ENCODE measurements around the gene MEG3.
"Not testable (repeated sequence)": the region's sequence is repeated elsewhere in the genome, so short reads cannot be mapped to it uniquely, and the experiment has no call there.

The MEG3 gene

GRCh38 chr14:100788942-100789341, 37.0 kb upstream of the MEG3 start:
- no peak for DNase-seq (ENCODE audit: low read depth in 2 of 3, low spot score in 1 of 3)

DNA sequence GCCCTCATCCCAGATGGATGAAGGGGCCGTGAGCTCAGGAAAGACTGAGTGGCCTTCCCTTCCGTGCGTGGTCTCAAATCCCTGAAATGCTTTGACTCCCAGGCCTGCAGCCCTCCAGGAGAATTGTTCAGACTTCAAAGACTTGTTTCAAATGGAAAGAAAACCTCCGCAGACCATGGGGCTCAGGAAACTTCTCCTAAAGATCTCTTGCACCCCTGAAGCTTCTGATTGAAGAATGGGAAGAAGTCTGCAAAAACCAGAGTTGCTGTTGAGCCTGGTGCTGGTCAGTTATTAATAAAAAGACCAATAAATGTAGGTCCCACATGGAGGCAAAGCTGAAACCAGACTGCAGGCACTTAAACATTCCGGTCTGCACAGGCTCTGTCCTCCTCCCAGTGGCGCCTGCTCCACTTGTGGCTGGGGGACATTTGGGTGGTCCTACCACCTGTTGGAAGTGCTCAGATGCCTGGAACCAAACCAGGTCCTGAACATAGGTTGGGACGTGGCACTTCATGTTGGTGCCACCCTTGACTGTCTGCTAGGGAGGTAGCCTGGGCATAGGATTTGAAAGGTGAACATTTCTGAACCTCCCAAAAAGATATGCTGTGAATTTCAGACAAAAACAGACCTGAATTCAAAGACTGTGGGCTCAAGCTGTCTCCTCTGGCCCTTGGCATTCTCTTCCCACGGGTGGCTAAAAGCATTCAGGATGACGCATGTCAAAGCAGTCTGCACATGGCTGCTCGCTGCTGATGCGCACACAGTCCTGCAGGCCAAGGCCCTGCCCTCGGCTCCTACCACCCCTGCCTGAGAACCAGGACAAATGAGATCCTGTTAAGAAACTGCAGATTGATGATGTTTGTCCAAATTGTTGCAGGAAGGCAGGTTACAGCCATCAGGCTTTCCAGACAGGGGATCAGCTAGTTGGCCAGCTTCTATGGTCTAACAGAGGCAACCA, 36.2 kb upstream of the MEG3 start:
- DNase-seq (ENCODE audit: low read depth in 2 of 3, low spot score in 1 of 3), result no peak

DNA sequence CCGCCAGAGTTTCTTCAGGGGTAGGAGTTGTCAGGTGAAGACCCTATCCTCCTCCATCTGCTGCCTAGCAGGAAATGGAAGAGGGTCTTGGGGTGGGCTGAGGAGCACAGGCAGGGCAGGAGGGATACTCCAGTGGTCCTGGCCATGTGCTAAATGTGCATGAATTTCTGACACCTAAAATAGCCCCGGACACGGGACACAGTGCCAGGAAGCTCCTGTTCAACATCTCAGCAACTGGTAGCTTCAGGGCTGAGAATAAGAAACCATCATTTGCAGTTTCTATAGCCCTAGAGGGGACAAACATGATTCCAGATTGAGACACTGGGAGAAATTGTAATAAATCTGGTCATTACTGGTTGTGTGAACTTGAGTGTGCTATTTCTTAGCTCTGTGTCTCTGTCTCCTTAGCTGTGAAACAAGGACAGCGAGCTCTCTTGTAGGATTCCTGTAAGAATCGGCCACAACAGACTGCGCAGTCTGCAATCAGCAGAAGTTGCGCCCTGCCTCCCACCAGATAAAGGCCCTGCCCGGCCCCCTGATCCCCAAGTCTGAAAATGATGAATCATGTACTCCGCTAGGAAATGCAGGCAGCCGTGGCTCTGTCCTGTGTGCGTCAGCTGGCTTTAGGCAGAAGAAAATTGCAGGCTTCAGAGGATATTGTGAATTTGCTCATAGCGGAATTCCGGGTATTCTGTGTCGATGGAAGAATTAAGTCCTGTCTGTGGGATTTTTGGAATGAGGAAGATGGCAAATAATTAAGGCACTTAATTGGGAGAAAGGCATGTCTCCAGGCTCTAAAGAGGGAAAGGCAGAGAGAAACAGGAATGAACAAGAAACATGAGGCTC, 35.2 kb upstream of the MEG3 start:
- no peak for DNase-seq (ENCODE audit: low read depth in 2 of 3, low spot score in 1 of 3)

GRCh38 chr14:100791348-100791735, 34.6 kb upstream of the MEG3 start:
- DNase-seq (ENCODE audit: low read depth in 2 of 3, low spot score in 1 of 3), result no peak

GRCh38 chr14:100791995-100792394, 33.9 kb upstream of the MEG3 start:
- DNase-seq (ENCODE audit: low read depth in 2 of 3, low spot score in 1 of 3), result no peak

- DNase-seq (ENCODE audit: low read depth in 2 of 3, low spot score in 1 of 3), result no peak
Measured at GRCh38 chr14:100796946-100797345, 29.0 kb upstream of the MEG3 start.

DNA sequence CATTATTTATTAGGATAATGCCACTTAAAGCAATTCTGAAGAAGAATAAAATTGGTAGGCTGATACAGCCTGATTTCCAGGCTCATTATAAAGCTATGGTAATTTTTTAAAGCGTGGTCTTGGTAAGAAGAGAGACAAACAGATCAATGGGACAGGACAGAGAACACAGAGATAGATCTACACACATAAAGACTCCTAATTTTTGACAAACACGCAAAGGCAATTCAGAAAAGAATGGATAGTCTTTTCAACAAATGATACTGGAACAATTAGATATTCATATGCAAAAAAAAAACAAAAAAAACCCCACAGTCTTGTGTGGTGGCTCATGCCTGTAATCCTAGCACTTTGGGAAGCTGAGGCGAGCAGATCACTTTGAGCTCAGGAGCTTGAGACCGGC, 25.9 kb upstream of the MEG3 start:
- no peak for DNase-seq (ENCODE audit: low read depth in 2 of 3, low spot score in 1 of 3)

- DNase-seq (ENCODE audit: low read depth in 2 of 3, low spot score in 1 of 3), result not testable (repeated sequence)
Measured at GRCh38 chr14:100801433-100801832, 24.5 kb upstream of the MEG3 start.

DNA sequence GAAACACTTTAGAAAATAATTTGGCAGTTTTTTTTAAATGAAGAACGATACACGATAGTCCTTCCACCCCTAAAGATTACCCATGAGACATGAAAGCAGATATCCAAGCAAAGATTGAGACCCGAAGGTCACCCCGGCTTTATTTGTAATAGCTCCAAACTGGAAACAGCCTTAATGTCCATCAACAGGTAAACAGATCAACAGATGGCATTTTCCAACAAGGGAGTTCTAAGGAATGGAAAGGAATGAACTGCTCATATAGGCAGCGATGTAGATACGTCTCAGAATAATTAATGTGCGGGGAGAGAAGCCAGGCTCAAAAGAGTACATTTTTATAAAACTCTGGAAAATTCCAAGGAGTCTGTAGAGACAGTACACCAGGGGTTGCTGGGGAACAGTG, 23.7 kb upstream of the MEG3 start:
- no peak for DNase-seq (ENCODE audit: low read depth in 2 of 3, low spot score in 1 of 3)

GRCh38 chr14:100802766-100803165, 23.2 kb upstream of the MEG3 start:
- no peak for DNase-seq (ENCODE audit: low read depth in 2 of 3, low spot score in 1 of 3)

DNA sequence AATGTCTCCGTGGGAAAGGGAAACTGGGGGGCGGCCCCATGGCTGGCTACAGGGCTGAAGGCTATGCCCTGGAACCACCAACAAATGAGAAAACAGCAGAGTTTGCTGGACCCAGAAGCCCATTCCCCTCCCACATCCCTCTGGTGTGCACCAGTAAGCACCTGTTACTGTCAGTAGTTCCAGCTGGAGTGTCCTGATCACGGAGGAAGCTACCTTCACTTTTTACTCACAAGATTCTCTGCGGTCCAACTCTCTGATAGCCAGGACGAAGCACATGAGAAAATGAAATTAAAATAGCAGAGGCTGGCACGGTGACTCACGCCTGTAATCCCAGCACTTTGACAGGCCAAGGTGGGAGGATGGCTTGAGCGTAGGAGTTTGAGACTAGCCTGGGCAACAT, 22.7 kb upstream of the MEG3 start:
- no peak for DNase-seq (ENCODE audit: low read depth in 2 of 3, low spot score in 1 of 3)

DNA sequence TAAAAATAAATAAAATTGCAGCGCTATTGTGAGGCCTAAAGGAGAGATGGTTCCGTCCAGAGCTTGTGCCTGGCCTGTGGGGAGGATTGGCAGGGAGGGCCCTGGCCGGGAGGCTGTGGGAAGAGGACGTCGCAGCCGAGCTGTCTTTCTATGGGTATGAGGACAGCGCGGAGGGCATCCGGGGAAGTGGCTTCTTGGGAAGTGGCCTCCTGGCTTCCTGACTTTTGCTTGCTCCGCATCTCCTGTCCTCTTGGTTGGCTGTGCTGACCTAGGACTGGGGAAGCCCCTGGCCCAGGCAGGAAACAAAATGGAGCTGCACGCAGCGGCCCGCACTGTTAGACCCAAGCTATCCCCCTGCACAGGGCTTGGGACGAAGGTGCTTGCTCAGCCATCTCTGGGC, 22.2 kb upstream of the MEG3 start:
- DNase-seq (ENCODE audit: low read depth in 2 of 3, low spot score in 1 of 3), result no peak

DNA sequence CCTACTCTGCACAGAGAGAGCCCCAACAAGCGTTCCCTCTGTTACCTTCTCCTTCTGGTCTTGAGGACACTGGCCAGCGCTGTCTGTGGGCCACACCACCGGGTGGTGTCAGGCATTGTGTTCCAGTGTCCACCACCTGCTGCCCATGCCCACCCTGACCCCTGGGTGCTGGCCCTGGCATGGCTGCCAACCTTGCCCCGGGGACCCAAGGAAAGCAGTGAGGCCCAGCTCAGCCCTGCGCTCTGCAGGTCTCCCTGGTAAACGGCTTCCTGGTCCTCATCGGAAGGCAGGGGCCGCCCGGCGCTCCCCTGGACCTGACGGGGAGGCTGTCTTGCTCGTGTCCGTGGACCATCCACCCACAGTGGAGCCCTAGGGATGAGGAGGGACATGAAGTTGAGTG, 21.8 kb upstream of the MEG3 start:
- DNase-seq (ENCODE audit: low read depth in 2 of 3, low spot score in 1 of 3), result no peak

- no peak for DNase-seq (ENCODE audit: low read depth in 2 of 3, low spot score in 1 of 3)
Measured at GRCh38 chr14:100804558-100805309, 21.2 kb upstream of the MEG3 start.

GRCh38 chr14:100806386-100806785, 19.5 kb upstream of the MEG3 start:
- no peak for DNase-seq (ENCODE audit: low read depth in 2 of 3, low spot score in 1 of 3)

- no peak for DNase-seq (ENCODE audit: low read depth in 2 of 3, low spot score in 1 of 3)
Measured at GRCh38 chr14:100807496-100807895, 18.4 kb upstream of the MEG3 start.

DNA sequence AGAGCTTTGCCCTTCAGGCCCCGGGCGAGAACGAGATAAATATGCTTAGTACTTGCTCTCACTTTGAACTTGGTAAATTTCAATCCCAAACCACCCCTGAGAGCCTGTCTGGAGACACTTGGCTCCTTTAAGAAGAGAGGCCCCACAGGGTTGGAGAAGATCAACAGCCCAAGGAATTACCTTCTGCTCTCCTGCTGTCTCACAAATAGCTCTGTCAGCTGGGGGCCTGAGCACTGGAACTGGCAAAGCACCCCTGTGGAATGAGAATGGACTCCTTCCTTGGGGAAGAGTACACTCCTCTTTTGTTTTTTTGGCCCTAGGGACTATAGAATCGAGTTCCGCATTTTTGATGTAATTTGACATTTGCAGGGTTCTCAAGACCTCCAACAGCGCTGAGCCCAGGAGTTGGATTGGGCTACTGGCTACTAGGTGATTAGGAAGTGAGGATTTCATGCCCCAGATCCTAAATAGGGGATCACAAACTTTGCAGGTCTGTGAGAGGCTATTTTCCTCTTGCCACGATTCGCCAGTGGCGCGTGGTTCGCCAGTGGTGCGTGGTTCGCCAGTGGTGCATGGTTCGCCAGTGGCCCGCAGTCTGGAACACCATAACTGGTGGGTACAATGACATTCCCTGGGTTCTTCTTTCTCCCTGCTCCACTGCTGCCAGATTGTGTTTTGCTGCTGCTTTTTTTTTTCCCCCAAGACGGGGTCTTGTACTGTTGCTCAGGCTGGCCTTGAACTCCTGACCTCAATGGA, 17.8 kb upstream of the MEG3 start:
- no peak for DNase-seq (ENCODE audit: low read depth in 2 of 3, low spot score in 1 of 3)

- no peak for DNase-seq (ENCODE audit: low read depth in 2 of 3, low spot score in 1 of 3)
Measured at GRCh38 chr14:100810435-100810834, 15.5 kb upstream of the MEG3 start.

- DNase-seq (ENCODE audit: low read depth in 2 of 3, low spot score in 1 of 3), result no peak
Measured at GRCh38 chr14:100810861-100811461, 15.0 kb upstream of the MEG3 start.

DNA sequence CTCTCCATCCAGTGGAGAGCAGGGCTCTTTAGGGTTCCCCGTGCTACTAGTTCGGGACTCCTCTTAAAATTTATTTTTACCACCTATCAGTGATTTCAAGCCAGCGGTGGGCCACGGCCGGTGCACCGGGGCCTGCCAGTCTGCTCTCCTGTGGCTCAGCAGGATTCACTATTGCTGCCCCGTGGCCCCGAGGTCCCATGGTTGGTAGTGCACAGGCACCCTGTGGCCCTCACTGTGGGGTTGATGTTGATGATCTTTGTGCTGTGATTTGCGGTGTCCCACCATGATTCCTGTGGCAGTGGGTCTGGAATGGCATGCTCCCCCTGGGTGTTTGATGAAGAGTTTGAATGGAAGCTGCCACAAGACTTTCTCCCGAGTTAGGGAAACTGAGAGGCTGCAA, 12.6 kb upstream of the MEG3 start:
- DNase-seq (ENCODE audit: low read depth in 2 of 3, low spot score in 1 of 3), result no peak
